ENCODE results near the gene ANGPTL8. TPM values are rescaled to one million over a fixed set of nuclear protein-coding genes. Genes with fewer than 3 reads are reported as not detected.

The ANGPTL8 gene
- total RNA-seq, 1 donor: not detected

DNA sequence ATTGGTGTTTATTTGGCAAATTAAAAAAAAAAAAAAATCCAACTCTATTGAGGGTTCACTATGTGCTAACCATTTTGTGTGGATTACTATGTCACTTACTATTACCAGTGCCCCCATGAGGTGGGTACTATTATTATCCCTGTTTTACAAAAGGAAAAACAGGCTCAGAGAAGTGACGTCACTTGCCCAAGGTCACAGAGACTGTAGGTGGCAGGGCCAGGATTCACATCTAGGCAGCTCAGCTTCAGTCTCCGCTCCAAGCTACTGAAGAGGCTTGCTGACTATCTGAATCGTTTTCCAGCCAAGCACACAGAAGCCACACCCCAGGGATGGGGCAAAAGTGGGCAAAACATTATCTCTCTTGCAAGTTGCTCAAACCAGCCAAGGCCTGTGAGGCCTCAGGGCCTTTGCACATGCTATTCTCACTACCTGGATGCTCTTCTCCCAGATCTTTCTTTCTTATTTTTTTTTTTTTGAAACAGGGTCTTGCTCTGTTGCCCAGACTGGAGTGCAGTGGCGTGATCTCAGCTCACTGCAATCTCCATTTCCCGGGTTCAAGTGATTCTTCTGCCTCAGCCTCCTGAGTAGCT lies 4.8 kb upstream of the ANGPTL8 start:
- DNase-seq (ENCODE audit: low read depth in 2 of 3, low spot score in 2 of 3): no peak

- DNase-seq (ENCODE audit: low read depth in 2 of 3, low spot score in 2 of 3): no peak
Measured at GRCh38 chr19:11236324-11237301, 2.8 kb upstream of the ANGPTL8 start.

DNA sequence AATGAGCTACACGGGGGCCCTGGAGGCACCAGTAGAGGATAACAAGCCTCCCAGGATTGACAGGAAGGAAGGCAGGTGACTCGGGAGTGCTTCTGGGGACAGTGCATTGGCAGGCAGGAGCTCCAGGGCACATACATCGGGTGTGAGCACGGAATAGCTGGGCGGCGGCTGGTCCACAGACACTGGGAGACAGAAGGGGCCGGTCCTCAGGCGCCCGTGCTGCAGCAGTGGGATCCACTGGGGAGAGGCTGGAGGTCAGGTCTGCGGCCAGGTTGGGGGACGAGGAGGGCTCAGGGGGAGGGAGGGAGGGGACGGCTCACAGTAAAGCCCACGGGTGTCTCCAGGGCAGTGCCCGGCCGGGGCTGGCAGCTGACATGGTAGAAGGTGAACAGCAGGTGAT lies 2.1 kb upstream of the ANGPTL8 start:
- DNase-seq (ENCODE audit: low read depth in 2 of 3, low spot score in 2 of 3): no peak

DNA sequence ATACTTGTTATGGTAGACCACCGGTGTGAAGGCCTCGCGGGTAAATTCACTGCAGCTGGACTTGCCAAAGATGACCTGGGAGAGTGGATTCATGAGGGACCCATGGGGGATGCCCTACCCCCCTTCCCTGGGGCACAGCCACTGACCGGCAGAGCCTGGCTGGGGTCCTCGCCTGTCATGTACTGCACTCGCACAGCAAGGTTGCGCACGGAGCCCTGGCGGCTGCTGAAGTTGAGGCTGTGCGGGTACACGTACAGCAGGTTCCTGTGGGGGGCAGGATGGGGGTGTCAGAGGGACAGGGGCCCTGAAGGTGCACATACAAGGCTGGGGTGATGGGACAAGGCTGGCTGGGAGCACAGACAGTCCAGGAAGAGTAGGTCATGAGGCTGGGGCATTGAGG lies 1.4 kb upstream of the ANGPTL8 start:
- no peak for DNase-seq (ENCODE audit: low read depth in 2 of 3, low spot score in 2 of 3)

DNA sequence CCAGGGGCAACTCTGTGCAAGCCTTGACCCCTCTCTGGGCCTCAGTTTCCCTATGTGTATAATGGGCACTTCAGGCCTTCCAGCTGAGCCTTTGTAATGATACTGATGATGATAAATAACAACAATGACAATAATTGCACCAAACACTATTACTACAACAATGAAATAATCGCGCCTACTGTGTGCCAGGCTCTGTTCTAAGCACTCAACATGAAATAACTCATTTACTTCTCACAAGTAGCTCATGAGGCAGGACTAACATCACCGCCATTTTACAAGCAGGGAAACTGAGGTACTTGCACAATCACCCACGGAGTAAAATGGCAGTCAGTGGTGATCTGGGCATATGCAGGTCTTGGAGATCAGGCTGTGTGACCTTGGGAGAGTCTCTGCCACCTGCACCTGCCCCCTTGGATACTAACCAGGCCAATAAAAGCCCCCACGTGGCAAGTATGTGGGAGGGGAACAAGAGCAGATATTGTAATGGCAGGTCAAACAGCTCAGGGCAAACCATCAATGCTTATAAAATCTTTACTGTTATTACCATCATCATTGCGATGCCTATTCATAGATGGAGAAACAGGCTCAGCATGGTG lies 540 bp upstream of the ANGPTL8 start:
- DNase-seq (ENCODE audit: low read depth in 2 of 3, low spot score in 2 of 3): no peak

DNA sequence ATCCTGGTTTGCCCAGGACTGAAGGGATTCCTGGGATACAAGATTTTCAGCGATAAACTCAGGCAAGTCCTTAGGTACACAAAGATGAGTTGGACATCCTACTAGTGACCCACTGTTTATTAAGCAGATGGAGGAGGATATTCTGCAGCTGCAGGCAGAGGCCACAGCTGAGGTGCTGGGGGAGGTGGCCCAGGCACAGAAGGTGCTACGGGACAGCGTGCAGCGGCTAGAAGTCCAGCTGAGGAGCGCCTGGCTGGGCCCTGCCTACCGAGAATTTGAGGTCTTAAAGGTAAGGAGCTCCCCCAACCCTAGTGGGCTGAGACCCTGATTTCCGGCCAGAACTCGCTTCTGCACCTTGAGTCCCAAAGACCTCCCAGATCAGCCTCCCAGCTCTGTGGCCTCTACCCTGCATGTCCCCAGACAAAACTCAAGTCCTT lies 607 bp downstream of the ANGPTL8 start:
- DNase-seq (ENCODE audit: low read depth in 2 of 3, low spot score in 2 of 3): no peak

- no peak for DNase-seq (ENCODE audit: low read depth in 2 of 3, low spot score in 2 of 3)
Measured at GRCh38 chr19:11242025-11242424, 2.6 kb downstream of the ANGPTL8 start.

GRCh38 chr19:11242864-11243797 lies 3.7 kb downstream of the ANGPTL8 start:
- DNase-seq (ENCODE audit: low read depth in 2 of 3, low spot score in 2 of 3): peak; percentile 41 to 83 (median 76)

DNA sequence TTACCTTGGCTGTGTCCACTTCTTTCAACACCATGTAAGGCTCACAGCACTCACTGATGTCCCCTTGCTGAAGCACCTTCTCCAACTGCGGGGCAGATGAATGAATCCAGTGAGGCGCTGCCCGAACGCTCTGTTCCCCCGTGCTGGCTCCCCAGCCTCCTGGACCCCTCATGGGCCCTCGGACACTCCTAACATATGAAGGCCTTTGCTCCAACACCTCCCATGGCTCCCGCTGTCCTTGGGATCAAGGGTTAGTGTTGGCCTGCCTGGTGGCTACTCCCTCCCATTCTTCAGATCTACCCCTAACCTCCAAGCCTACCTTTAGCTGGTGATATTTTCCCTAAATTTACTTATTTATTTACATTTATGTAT lies 4.4 kb downstream of the ANGPTL8 start:
- no peak for DNase-seq (ENCODE audit: low read depth in 2 of 3, low spot score in 2 of 3)

- no peak for DNase-seq (ENCODE audit: low read depth in 2 of 3, low spot score in 2 of 3)
Measured at GRCh38 chr19:11244846-11245589, 5.6 kb downstream of the ANGPTL8 start.

- DNase-seq (ENCODE audit: low read depth in 2 of 3, low spot score in 2 of 3): no peak
Measured at GRCh38 chr19:11246941-11247340, 7.5 kb downstream of the ANGPTL8 start.

DNA sequence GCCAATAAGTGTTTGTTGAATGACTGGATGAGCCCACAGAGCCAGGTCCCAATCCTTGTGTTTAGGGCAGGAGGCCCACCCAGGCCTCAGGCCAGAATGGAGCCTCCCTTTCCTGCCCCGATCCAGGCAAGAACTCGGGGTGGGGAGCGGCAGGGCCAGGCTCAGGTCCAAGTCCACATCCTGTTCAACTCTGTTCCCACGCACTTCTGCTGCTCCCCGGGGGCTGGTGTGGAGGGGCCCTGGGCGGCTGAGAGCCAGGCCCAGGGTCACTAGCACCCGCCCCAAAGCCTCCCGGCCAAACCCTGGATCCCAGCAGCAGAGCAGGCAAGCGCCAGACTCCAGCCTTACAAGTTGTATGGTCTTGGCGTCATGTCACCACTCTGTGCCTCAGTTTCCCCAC lies 8.0 kb downstream of the ANGPTL8 start:
- no peak for DNase-seq (ENCODE audit: low read depth in 2 of 3, low spot score in 2 of 3)

DNA sequence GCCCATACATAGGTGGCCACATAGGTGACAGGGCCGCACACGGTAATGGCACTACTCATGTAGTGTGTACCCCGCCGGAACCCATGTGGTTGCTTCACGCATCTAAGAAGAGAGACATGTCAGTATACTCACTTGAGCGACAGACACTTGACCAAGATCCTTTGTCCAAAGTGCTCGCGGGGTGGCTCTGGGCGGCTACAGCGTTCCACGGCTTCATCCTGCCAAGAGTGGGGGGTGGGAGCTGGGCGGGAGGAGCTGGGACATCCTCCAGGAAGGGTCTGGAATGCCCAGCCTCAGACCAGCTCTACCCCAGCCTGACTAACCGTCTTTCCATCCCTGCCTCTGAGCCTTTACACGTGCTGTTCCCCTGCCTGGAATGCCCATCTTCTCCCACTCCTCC lies 8.5 kb downstream of the ANGPTL8 start:
- DNase-seq (ENCODE audit: low read depth in 2 of 3, low spot score in 2 of 3): no peak

DNA sequence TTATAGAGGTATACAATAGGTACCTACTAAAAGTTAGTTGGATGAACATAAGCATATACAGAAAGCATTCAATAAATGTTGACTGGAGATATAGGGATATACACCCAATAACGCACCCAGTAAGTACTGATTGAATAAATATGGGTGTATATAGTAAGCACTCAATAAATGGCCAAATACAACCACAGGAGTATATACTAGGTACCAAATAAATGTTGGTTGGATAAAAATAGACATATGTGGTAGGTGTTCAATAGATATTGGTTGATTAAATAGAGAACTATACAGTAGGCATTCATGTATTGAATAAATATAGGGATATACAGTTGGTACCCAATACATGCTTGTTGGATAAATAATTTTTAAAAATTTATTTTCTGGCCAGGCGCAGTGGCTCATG lies 9.4 kb downstream of the ANGPTL8 start:
- DNase-seq (ENCODE audit: low read depth in 2 of 3, low spot score in 2 of 3): no peak

DNA sequence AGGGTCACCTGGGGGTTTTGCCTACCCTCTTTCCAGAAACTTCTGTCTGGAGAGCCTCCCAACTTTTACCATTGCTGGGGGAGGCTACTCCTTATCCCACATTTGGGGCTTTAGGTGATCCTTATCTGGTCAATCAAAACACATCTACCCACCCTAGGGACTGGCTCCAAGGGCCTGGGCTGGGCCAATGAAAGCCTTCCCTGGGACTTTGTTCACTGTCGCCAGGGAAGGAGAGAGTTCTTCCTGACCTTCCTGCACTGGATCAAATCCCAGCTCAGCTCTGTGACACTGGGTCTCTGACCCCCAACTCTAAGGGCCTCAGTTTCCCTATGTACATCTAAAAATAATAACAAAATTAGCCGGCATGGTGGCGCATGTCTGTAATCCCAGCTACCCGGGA lies 11.8 kb downstream of the ANGPTL8 start:
- DNase-seq (ENCODE audit: low read depth in 2 of 3, low spot score in 2 of 3): no peak

DNA sequence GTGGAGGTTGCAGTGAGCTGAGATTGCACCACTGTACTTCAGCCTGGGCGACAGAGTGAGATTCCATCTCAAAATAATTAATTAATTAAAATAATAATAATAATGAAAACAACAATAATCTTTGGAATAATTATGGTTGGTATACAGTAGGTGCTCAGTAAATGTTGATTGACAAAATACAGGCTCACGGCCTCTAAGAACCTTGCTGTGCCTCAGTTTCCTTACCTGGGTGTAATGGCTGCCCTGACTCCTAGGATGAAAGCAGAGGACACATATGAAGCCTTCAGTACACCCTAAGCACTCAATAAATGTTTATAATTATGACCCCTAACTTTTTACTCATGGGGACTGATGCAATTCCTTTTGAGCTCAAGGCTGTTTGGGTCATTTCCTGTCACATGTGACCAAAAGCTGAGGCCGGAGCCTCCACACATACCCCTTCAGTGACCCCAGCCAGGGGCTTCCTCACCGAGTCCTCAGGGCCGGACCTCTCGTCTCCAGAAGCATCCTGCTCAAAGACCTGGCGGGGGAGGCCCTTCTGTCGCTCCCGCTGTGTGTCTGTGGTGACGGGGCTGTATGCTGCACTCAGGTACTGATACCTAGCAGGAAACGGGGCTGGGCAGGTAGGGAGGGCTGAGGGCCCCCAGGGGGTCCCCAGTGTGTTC lies 12.4 kb downstream of the ANGPTL8 start:
- DNase-seq (ENCODE audit: low read depth in 2 of 3, low spot score in 2 of 3): no peak

DNA sequence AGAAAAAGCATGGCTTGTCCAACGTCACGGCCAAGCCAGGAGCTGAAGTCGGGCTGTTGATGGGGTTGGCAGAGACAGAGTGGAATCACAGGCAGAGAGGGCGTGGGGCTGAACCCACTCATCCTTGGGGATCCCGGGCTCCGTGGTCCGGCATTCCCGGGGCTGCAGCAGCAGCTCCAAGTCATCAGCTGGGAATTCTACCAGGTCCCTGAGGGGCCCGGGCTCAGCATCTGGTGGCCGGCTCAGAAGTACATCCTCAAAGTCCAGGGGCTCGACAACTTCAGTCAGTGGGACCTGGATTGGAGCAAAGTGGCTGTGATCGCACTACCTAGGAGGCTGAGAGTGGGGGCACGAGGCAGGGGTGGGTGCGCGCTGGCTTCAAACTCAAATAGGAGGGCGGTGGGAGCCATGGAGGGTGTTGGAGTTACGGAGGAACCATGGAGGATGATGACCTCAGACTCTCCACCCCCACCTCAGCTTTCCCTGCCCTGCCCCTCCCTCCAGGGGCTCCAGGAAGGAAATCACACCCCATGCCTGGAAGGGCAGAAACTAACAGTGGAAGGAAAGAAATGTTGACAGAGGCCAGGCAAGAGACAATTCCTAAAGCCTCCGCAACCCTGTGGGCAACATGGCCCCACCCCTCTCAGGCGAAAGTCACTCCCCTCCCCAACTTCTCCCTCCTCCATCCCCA lies 13.4 kb downstream of the ANGPTL8 start:
- no peak for DNase-seq (ENCODE audit: low read depth in 2 of 3, low spot score in 2 of 3)

DNA sequence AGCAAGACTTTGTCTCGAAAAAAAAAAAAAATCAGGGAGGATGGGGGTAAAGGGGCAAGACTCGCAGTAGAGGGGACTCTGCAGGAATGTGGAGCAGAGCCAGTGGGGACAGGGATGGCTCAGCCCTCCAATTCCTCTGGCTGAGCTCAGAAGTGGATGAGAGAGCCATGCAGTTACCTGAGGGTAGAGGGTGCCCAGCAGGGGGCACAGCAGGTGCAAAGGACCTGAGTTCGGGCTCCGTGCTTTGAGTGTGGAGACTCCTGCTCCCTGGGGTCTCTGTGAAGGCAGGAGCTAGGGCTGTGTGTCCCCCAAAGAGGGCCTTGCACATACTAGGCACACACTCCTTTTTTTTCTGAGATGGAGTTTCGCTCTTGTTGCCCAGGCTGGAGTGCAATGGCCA lies 15.2 kb downstream of the ANGPTL8 start:
- no peak for DNase-seq (ENCODE audit: low read depth in 2 of 3, low spot score in 2 of 3)

GRCh38 chr19:11256189-11256588 lies 16.8 kb downstream of the ANGPTL8 start:
- no peak for DNase-seq (ENCODE audit: low read depth in 2 of 3, low spot score in 2 of 3)

Measured in hematopoietic multipotent progenitor cell (in vitro differentiated cells).